ENCODE results near the gene GAS2.

Gene GAS2

GRCh38 chr11:22792497-22792896 lies 126.1 kb downstream of the GAS2 start:
- no peak for TF ChIP-seq CTCF (IDR thresholded peaks at IDR 0.05)
- Histone ChIP-seq H3K36me3 (no peaks in the 10 kb centered on the region), H3K4me1 (no peaks in the 10 kb centered on the region), H3K27ac (no peak overlapping the region), H3K4me3 (no peak overlapping the region), H3K9me3 (no peaks in the 10 kb centered on the region), H3K27me3 (no peaks in the 10 kb centered on the region)
- intact Hi-C loops (cut with DNase I; ENCODE audit: low total_unique reads), result no loop called here
- DNase-seq, result no peak

GRCh38 chr11:22795914-22796313 lies 129.5 kb downstream of the GAS2 start:
- Histone ChIP-seq H3K4me1 (no peaks in the 10 kb centered on the region), H3K27me3 (no peaks in the 10 kb centered on the region), H3K4me3 (no peak overlapping the region), H3K27ac (no peak overlapping the region), H3K9me3 (no peaks in the 10 kb centered on the region), H3K36me3 (no peaks in the 10 kb centered on the region)
- no peak for TF ChIP-seq CTCF (IDR thresholded peaks at IDR 0.05)
- no peak for DNase-seq
- intact Hi-C loops (cut with DNase I; ENCODE audit: low total_unique reads), result no loop called here

- Histone ChIP-seq H3K27me3 (no peaks in the 10 kb centered on the region), H3K4me1 (no peaks in the 10 kb centered on the region), H3K27ac (no peak overlapping the region), H3K9me3 (no peaks in the 10 kb centered on the region), H3K36me3 (no peaks in the 10 kb centered on the region), H3K4me3 (no peak overlapping the region)
- intact Hi-C loops (cut with DNase I; ENCODE audit: low total_unique reads), result no loop called here
- DNase-seq, result no peak
- TF ChIP-seq CTCF (IDR thresholded peaks at IDR 0.05), result no peak
Observed at GRCh38 chr11:22797047-22797446, 130.6 kb downstream of the GAS2 start.

- no peak overlapping the region for H3K27ac ChIP-seq
- no peak for DNase-seq
- no peaks in the 10 kb centered on the region for H3K27me3 ChIP-seq
- no peak for TF ChIP-seq CTCF (IDR thresholded peaks at IDR 0.05)
- H3K36me3 ChIP-seq, result no peaks in the 10 kb centered on the region
- no peak overlapping the region for H3K4me3 ChIP-seq
- intact Hi-C loops (cut with DNase I; ENCODE audit: low total_unique reads), result no loop called here
- H3K4me1 ChIP-seq, result no peaks in the 10 kb centered on the region
- H3K9me3 ChIP-seq, result no peaks in the 10 kb centered on the region
Observed at GRCh38 chr11:22798901-22799300, 132.5 kb downstream of the GAS2 start.

- no peaks in the 10 kb centered on the region for H3K27me3 ChIP-seq
- no peak for TF ChIP-seq CTCF (IDR thresholded peaks at IDR 0.05)
- no peak for DNase-seq
- H3K4me1 ChIP-seq, result no peaks in the 10 kb centered on the region
- H3K4me3 ChIP-seq, result no peak overlapping the region
- H3K27ac ChIP-seq, result no peak overlapping the region
- no peaks in the 10 kb centered on the region for H3K36me3 ChIP-seq
- intact Hi-C loops (cut with DNase I; ENCODE audit: low total_unique reads), result no loop called here
- H3K9me3 ChIP-seq, result no peaks in the 10 kb centered on the region
Observed at GRCh38 chr11:22800482-22800881, 134.1 kb downstream of the GAS2 start.

GRCh38 chr11:22802861-22803260 lies 136.4 kb downstream of the GAS2 start:
- Histone ChIP-seq H3K36me3 (no peaks in the 10 kb centered on the region), H3K4me3 (no peak overlapping the region), H3K27ac (no peak overlapping the region), H3K9me3 (no peaks in the 10 kb centered on the region), H3K27me3 (no peaks in the 10 kb centered on the region), H3K4me1 (no peaks in the 10 kb centered on the region)
- TF ChIP-seq CTCF (IDR thresholded peaks at IDR 0.05), result no peak
- no peak for DNase-seq
- intact Hi-C loops (cut with DNase I; ENCODE audit: low total_unique reads), result no loop called here

All from tibial artery (tissue), 4 donors.